HepG2 (cell line): ENCODE measurements around the gene IFT27. TPM values are rescaled to one million over a fixed set of nuclear protein-coding genes. Genes with fewer than 3 reads are reported as not detected.

ENCODE experiments used
- ATAC-seq: fragments of 200-7000 bp; cut with Tn5 transposase; 3 replicates; pipeline ENCODE4 v1.9.1; 2020; ENCODE audit warnings: mild to moderate bottlenecking, moderate library complexity
- BruUV-seq: library from RNA; stranded (reverse); fragments of 400-500 nt; replicated peaks from 2 replicates; lab custom pipeline; 2021; lab: Mats Ljungman, UMichigan
- CTCF ChIA-PET: fragments of 300-600 bp; formaldehyde crosslinking; extraction: SDS; loops from one replicate; lab custom pipeline; 2021; ENCODE audit warnings: low total read pairs, inconsistent platforms, low intra/inter-chr PET ratio; lab: Yijun Ruan, JAX
- POLR2A ChIA-PET: fragments of 350-600 bp; sonication (Branson Sonifier 250); formaldehyde crosslinking; loops from one replicate; lab custom pipeline; 2020; ENCODE audit warnings: antibody characterized with exemption, inconsistent platforms; lab: Yijun Ruan, JAX
- DNase-seq: peaks from one replicate; pipeline ENCODE4 v3.0.0-alpha.2; 2015; ENCODE audit warnings: low spot score
- FAIRE-seq: peaks from 3 replicates; lab custom pipeline; 2011; peaks lifted over from hg19 to GRCh38; lab: Jason Lieb, UNC
- H2AFZ ChIP-seq: one replicate; pipeline ENCODE4 v1.6.1; 2011; ENCODE audit warnings: low read length, inconsistent platforms
- H3K27ac ChIP-seq: fragments of 300-600 bp; 3 replicates; pipeline ENCODE4 v1.8.0; 2011; ENCODE audit warnings: mixed run types, mild to moderate bottlenecking, mixed read lengths, low read length, inconsistent platforms; ENCODE audit not compliant: insufficient read depth; ENCODE audit errors: extremely low read length
- H3K27me3 ChIP-seq, 2 experiments: fragments of 200-600 bp in 1 of 2; 2 replicates in 1 of 2; 3 replicates in 1 of 2; pipeline versions ENCODE4 v1.6.0 to v1.8.0; 2011; ENCODE audit warnings: low read length in 2 of 2, mild to moderate bottlenecking in 2 of 2, moderate library complexity in 2 of 2, inconsistent platforms in 1 of 2; ENCODE audit not compliant: insufficient read depth in 2 of 2, control insufficient read depth in 1 of 2
- H3K36me3 ChIP-seq, 2 experiments: fragments of 200-600 bp in 1 of 2; replicated peaks in 1 of 2; 2 replicates in 1 of 2; 3 replicates in 1 of 2; pipeline versions ENCODE4 v1.5.1 to v1.8.0; 2011; ENCODE audit warnings: low read length in 2 of 2, inconsistent platforms in 1 of 2; ENCODE audit not compliant: insufficient read depth in 2 of 2, control insufficient read depth in 1 of 2
- H3K4me1 ChIP-seq: 2 replicates; pipeline ENCODE4 v1.5.1; 2012; ENCODE audit warnings: low read length, inconsistent platforms; ENCODE audit not compliant: insufficient read depth
- H3K4me2 ChIP-seq: 2 replicates; pipeline ENCODE4 v1.6.0; 2011; ENCODE audit warnings: low read depth, low read length, inconsistent platforms
- H3K4me3 ChIP-seq, 3 experiments: fragments of 200-600 bp in 1 of 3; sonication (generic), shearing (Covaris generic) in 1 of 3; replicated peaks in 1 of 3; 2 replicates each; pipeline ENCODE4 v1.5.1; 2011 to 2016; ENCODE audit warnings: low read length in 3 of 3, inconsistent platforms in 2 of 3, low read depth in 2 of 3, mild to moderate bottlenecking in 2 of 3, control low read depth in 1 of 3, mixed read lengths in 1 of 3; ENCODE audit not compliant: insufficient read depth in 1 of 3
- H3K79me2 ChIP-seq: one replicate; pipeline ENCODE4 v1.6.1; 2011; ENCODE audit warnings: low read length, inconsistent platforms; ENCODE audit not compliant: insufficient read depth
- H3K9ac ChIP-seq: 2 replicates; pipeline ENCODE4 v1.6.0; 2011; ENCODE audit warnings: mild to moderate bottlenecking, low read depth, low read length, inconsistent platforms; ENCODE audit not compliant: insufficient read depth
- H3K9me3 ChIP-seq: 2 replicates; pipeline ENCODE4 v1.5.1; 2012; ENCODE audit warnings: mild to moderate bottlenecking, low read length
- H4K20me1 ChIP-seq: 2 replicates; pipeline ENCODE4 v1.6.0; 2011; ENCODE audit warnings: inconsistent platforms, mild to moderate bottlenecking, low read length, moderate library complexity; ENCODE audit not compliant: insufficient read depth
- CREB1 ChIP-seq, 2 experiments: fragments of 450-650 bp in 1 of 2; IDR thresholded peaks; 2 replicates each; pipeline ENCODE4 v1.6.1; 2016 to 2017; ENCODE audit warnings: control low read depth in 1 of 2, mild to moderate bottlenecking in 1 of 2, missing compliant biosample characterization in 1 of 2, missing genetic modification characterization in 1 of 2
- DNMT3B ChIP-seq: conservative IDR thresholded peaks from 2 replicates; pipeline ENCODE4 v1.6.1; 2016; ENCODE audit warnings: missing biosample characterization, control low read depth
- KDM5B ChIP-seq: sonication (generic); formaldehyde crosslinking; IDR thresholded peaks from 2 replicates; pipeline ENCODE4 v1.4.0; 2020; ENCODE audit warnings: missing genetic modification reagents, mild to moderate bottlenecking, borderline replicate concordance
- MAF1 ChIP-seq: sonication (generic); formaldehyde crosslinking; IDR thresholded peaks from 2 replicates; pipeline ENCODE4 v1.5.0; 2020; ENCODE audit warnings: missing genetic modification reagents, borderline replicate concordance
- MED1 ChIP-seq: sonication (generic); formaldehyde crosslinking; IDR thresholded peaks from 2 replicates; pipeline ENCODE4 v1.4.0; 2020; ENCODE audit warnings: missing genetic modification reagents
- NBN ChIP-seq: fragments of 450-650 bp; conservative IDR thresholded peaks from 2 replicates; pipeline ENCODE4 v1.6.1; 2017
- PITX1 ChIP-seq: sonication (generic); formaldehyde crosslinking; IDR thresholded peaks from 2 replicates; pipeline ENCODE4 v1.5.1; 2020; ENCODE audit warnings: mild to moderate bottlenecking, missing genetic modification reagents
- RBFOX2 ChIP-seq: fragments of 200-400 bp; formaldehyde crosslinking; IDR thresholded peaks from 2 replicates; pipeline ENCODE4 v1.6.1; 2017; ENCODE audit warnings: low read depth, mild to moderate bottlenecking, low read length
- TBX2 ChIP-seq: sonication (generic); formaldehyde crosslinking; IDR thresholded peaks from 2 replicates; pipeline ENCODE4 v1.5.0; 2020; ENCODE audit warnings: missing genetic modification reagents, mild to moderate bottlenecking, borderline replicate concordance
- TMF1 ChIP-seq: sonication (generic); formaldehyde crosslinking; IDR thresholded peaks from 2 replicates; pipeline ENCODE4 v1.8.1; 2022; ENCODE audit warnings: low read depth, missing genetic modification reagents
- XRCC5 ChIP-seq: fragments of 200-400 bp; formaldehyde crosslinking; optimal IDR thresholded peaks from 2 replicates; pipeline ENCODE3; 2017; ENCODE audit warnings: mild to moderate bottlenecking, low read length
- ZC3H13 ChIP-seq: sonication (generic); formaldehyde crosslinking; IDR thresholded peaks from 2 replicates; pipeline ENCODE4 v1.8.1; 2023; ENCODE audit warnings: mild to moderate bottlenecking, missing genetic modification reagents, moderate library complexity
- ZNF230 ChIP-seq: sonication (generic); formaldehyde crosslinking; IDR thresholded peaks from 2 replicates; pipeline ENCODE4 v1.4.0; 2020; ENCODE audit warnings: mild to moderate bottlenecking, missing genetic modification reagents
- ZNF24 ChIP-seq: fragments of 450-650 bp; IDR thresholded peaks from 2 replicates; pipeline ENCODE4 v1.6.1; 2017; ENCODE audit warnings: antibody characterized with exemption, mild to moderate bottlenecking
- ZNF317 ChIP-seq: sonication (generic); formaldehyde crosslinking; IDR thresholded peaks from 2 replicates; pipeline ENCODE4 v1.5.0; 2020; ENCODE audit warnings: mild to moderate bottlenecking, missing genetic modification reagents
- ZXDC ChIP-seq: sonication (generic); formaldehyde crosslinking; IDR thresholded peaks from 2 replicates; pipeline ENCODE4 v1.5.0; 2020; ENCODE audit warnings: mild to moderate bottlenecking, missing genetic modification reagents
- WGBS: methylation state at CpG from one replicate; pipeline ENCODE4 v1.1.6; 2017; ENCODE audit warnings: low lambda C conversion rate; 5-methylcytosine and 5-hydroxymethylcytosine counted together
- in situ Hi-C: cut with HindIII; loops from 2 replicates; pipeline ENCODE4 v1.10.0; 2017; ENCODE audit warnings: low pct_unique_long_range_greater_than_20kb; ENCODE audit not compliant: extremely low pct_ligation_motif_present
- intact Hi-C: fragments of 100-400 bp; cut with micrococcal nuclease; formaldehyde crosslinking; loops from one replicate; pipeline ENCODE4 v1.10.0; 2022; ENCODE audit not compliant: unreplicated experiment
- polyA plus RNA-seq, 8 experiments: library from polyadenylated mRNA; depleted of rRNA in 3 of 8; stranded (reverse) in 7 of 8; unstranded in 1 of 8; fragments of >200 nt; fragmentation: Illumina TruSeq in 4 of 8; extraction: Trizol in 4 of 8; gene quantifications; 2 replicates each; pipeline versions ENCODE4 v1.2.1 to v1.2.3, GENCODE V29; 2011 to 2016; ENCODE audit warnings: low read depth in 4 of 8, missing spikeins in 1 of 8, mixed read lengths in 1 of 8; ENCODE audit not compliant: insufficient read depth in 1 of 8
- total RNA-seq, 5 experiments: library from RNA; depleted of rRNA; stranded (reverse); fragments of >200 nt; fragmentation: Illumina TruSeq; extraction: Trizol; gene quantifications; 2 replicates each; pipeline ENCODE4 v1.2.3, GENCODE V29; 2016; ENCODE audit warnings: low read depth in 1 of 5

IFT27 gene
- total and polyA plus RNA-seq, 2 of the 13 experiments (the other 11 are each of a cell fraction or from before 2014, with no cell fraction given) = 0.25 to 0.33 TPM

GRCh38 chr22:36756746-36757655 is 18.9 kb downstream of the IFT27 start:
- FAIRE-seq (no peak), ATAC-seq (no peak), DNase-seq (no peak)
- intact Hi-C loops = loop anchor here (2.0 kb wide), 1 partner anchor 14 kb away; no protein-coding TSS in a partner anchor
- H3K9ac ChIP-seq = no peak overlapping the region
- no peak overlapping the region for H3K4me3 ChIP-seq
- ChIA-PET CTCF (interaction anchor here (1.1 to 1.3 kb wide), 2 partner anchors 10 to 221 kb away, joined by 3 to 5 read pairs; no protein-coding TSS in a partner anchor), POLR2A (no interaction called here)
- no TSS peak for BruUV-seq
- peaks cover 0 to 49% of the 10 kb centered on the region in 2 experiments; a peak in 4 of 5 replicates for H3K27me3 ChIP-seq
- no peaks in the 10 kb centered on the region for H3K4me1 ChIP-seq
- H2AFZ ChIP-seq = no peak overlapping the region
- no peak overlapping the region for H3K4me2 ChIP-seq
- no peaks in the 10 kb centered on the region for H3K36me3 ChIP-seq
- no peak for TF ChIP-seq ZNF24
- no peak for TF ChIP-seq ZNF230
- 0 out of 2 replicates have a peak, but pooled peaks have one; percentile 14 for TF ChIP-seq TBX2 (CRISPR knock-in tag)
- in situ Hi-C loops = no loop called here
- H3K9me3 ChIP-seq = no peaks in the 10 kb centered on the region
- 21% methylated on average over 11 of the region's 28 CpGs for WGBS
- no peak overlapping the region for H3K27ac ChIP-seq
- no peaks in the 10 kb centered on the region for H3K79me2 ChIP-seq
- H4K20me1 ChIP-seq = no peaks in the 10 kb centered on the region

DNA sequence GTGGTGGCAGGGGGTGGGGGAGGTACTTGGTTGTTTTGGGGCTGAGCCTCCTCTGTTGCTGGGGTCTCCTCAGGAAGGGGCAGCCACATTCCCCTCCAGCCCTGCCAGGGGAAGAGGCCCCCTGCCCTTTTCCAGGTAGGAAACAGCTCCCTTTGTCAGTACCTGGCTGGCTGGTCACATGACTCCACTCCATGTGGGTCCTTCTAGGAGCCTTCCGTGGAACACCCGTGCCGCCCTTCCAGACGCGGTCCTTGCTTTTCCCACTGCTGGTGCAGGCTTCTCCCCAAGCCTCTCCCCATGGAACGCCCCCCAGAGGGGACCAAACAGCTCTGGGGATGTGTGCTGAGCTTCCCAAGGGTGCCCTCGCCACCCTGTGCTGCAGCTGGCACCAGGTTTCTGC is 19.9 kb downstream of the IFT27 start:
- Histone ChIP-seq H3K36me3 (no peaks in the 10 kb centered on the region), H3K4me3 (no peak overlapping the region), H4K20me1 (no peaks in the 10 kb centered on the region), H3K4me2 (no peak overlapping the region), H3K4me1 (no peaks in the 10 kb centered on the region), H3K9ac (no peak overlapping the region), H2AFZ (no peak overlapping the region), H3K9me3 (no peaks in the 10 kb centered on the region), H3K79me2 (no peaks in the 10 kb centered on the region), H3K27me3 (peaks cover 0 to 41% of the 10 kb centered on the region in 2 experiments; a peak in 4 of 5 replicates), H3K27ac (no peak overlapping the region)
- POLR2A ChIA-PET = no interaction called here
- CTCF ChIA-PET = no interaction called here
- intact Hi-C loops = loop anchor here (2.0 kb wide), 1 partner anchor 13 kb away; no protein-coding TSS in a partner anchor
- no peak for DNase-seq
- BruUV-seq = no TSS peak
- FAIRE-seq = no peak
- in situ Hi-C loops = no loop called here
- WGBS = 0% methylated on average over 1 of the region's 7 CpGs
- ATAC-seq = no peak
- TF ChIP-seq RBFOX2 (no peak), DNMT3B (no peak), PITX1 (CRISPR knock-in tag) (no peak), NBN (no peak), ZC3H13 (no peak), ZXDC (no peak), XRCC5 (no peak), MED1 (CRISPR knock-in tag) (no peak), ZNF317 (no peak), MAF1 (CRISPR knock-in tag) (no peak), KDM5B (CRISPR knock-in tag) (no peak), CREB1 (IDR thresholded peaks at IDR 0.05) (no peak), CREB1 (CRISPR knock-in tag; IDR thresholded peaks at IDR 0.05) (no peak), TMF1 (CRISPR knock-in tag) (no peak)
